Measurements from ENCODE around the gene UBLCP1.
"Not testable (repeated sequence)": the region's sequence is repeated elsewhere in the genome, so short reads cannot be mapped to it uniquely, and the experiment has no call there.

UBLCP1 gene

DNA sequence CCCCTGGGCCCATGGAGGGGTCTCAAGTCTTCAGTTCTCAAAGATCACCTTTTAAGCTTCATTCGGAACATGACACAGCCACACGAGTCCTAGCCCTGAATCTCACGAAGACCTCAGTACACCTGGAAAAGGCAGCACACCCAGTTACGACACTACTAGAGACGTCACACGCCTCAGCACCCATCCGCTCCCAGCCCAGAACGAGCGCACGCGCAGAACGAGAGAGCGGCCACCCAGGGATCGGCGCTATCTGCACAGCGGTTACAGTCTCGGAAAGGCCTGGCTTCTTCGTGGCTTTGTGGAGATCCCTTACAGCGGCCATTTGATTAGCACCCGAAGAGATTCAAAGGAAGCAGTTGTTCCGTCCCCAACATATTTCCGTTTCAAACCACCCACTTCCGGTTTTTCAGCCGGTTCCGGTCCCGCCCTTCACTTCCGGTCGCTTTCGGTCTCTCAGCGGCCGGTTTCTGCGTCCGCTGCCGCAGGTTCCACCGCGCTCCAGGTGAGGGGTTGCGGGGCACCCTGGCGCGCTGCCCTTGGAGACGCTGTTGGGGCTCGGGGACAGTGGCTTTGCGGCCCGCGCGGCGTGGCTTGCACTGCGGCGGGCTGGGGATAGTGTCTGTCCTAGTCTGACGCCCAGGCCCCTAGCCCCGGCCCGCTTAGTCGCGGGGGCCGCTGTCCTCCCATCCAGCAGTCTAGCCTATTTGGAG lies at the start of gene UBLCP1:
Gene UBLCP1 (plus strand): TSS at position 432 of the 710 bp plus-strand sequence. CDS start 5,626 bp downstream, outside the sequence.
- DNase-seq (ENCODE audit: extremely low read depth in 1 of 2, low read depth in 1 of 2): peak; percentile 50 to 56

GRCh38 chr5:159214486-159215271 lies 48.4 kb upstream of the UBLCP1 start:
- DNase-seq (ENCODE audit: extremely low read depth in 1 of 2, low read depth in 1 of 2): no peak

- DNase-seq (ENCODE audit: extremely low read depth in 1 of 2, low read depth in 1 of 2): no peak
Measured at GRCh38 chr5:159215886-159216285, 47.2 kb upstream of the UBLCP1 start.

GRCh38 chr5:159216454-159216853 lies 46.6 kb upstream of the UBLCP1 start:
- DNase-seq (ENCODE audit: extremely low read depth in 1 of 2, low read depth in 1 of 2): no peak

DNA sequence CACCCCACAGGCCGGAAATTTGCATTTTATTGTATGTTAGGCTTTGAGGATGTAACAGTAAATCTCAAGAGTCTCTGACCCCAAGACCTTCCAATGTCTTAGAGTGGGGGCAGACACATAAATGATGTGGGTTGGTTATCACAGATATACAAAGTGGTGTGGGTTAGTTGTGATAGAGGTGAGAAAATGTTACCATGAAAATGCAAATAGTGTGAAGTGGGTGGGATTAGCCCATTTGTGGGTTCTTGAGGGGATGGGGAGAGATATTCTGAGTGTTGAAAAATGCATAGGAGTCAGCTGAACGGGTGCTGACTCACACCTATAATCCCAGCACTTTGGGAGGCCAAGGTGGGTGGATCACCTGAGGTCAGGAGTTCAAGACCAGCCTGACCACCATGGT lies 45.9 kb upstream of the UBLCP1 start:
- DNase-seq (ENCODE audit: extremely low read depth in 1 of 2, low read depth in 1 of 2): no peak

GRCh38 chr5:159218595-159219023 lies 44.5 kb upstream of the UBLCP1 start:
- DNase-seq (ENCODE audit: extremely low read depth in 1 of 2, low read depth in 1 of 2): no peak

DNA sequence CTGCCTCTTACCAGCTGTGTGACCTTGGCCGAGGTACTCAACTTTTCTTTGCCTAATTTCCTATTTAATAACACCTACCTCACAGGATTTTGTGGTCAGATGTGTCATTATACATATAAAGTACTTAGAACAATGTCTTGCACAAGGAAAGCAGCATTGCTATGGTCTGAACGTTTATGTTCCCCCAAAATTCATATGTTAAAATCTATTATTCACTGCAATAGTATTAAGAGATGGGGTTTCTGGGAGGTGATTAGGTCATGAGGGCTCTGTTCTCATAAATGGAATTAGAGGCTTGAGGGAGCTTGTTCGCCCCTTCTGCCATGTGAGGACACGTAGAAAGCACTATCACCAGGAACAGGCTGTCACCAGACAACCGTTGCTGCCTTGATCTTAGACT lies 42.9 kb upstream of the UBLCP1 start:
- DNase-seq (ENCODE audit: extremely low read depth in 1 of 2, low read depth in 1 of 2): no peak

GRCh38 chr5:159223469-159223868 lies 39.6 kb upstream of the UBLCP1 start:
- DNase-seq (ENCODE audit: extremely low read depth in 1 of 2, low read depth in 1 of 2): no peak

GRCh38 chr5:159224471-159224870 lies 38.6 kb upstream of the UBLCP1 start:
- DNase-seq (ENCODE audit: extremely low read depth in 1 of 2, low read depth in 1 of 2): no peak

GRCh38 chr5:159226451-159226850 lies 36.6 kb upstream of the UBLCP1 start:
- no peak for DNase-seq (ENCODE audit: extremely low read depth in 1 of 2, low read depth in 1 of 2)

DNA sequence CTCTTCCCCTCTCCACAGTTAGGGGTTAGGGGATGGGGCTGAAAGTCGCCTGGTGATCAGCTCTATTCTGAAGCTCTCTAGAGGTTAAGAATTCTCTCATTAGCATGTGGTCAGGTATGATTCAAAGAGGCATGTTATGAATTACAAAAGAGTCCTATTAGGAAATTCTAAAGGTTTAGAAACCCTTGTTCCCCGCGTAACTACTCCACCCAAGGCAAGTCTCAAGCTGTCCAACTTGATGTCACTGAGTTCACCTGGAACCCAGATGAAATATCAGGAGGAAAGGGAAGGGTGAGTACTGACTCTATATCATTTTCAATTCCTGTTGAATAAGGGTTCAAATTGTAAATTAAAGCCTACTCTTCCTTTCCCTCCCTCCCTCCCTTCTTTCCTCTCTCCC lies 35.6 kb upstream of the UBLCP1 start:
- no peak for DNase-seq (ENCODE audit: extremely low read depth in 1 of 2, low read depth in 1 of 2)

GRCh38 chr5:159228097-159228496 lies 35.0 kb upstream of the UBLCP1 start:
- not testable (repeated sequence) for DNase-seq (ENCODE audit: extremely low read depth in 1 of 2, low read depth in 1 of 2)

- DNase-seq (ENCODE audit: extremely low read depth in 1 of 2, low read depth in 1 of 2): no peak
Measured at GRCh38 chr5:159230657-159231056, 32.4 kb upstream of the UBLCP1 start.

- DNase-seq (ENCODE audit: extremely low read depth in 1 of 2, low read depth in 1 of 2): no peak
Measured at GRCh38 chr5:159231167-159231566, 31.9 kb upstream of the UBLCP1 start.

GRCh38 chr5:159235871-159236520 lies 27.1 kb upstream of the UBLCP1 start:
- not testable (repeated sequence) for DNase-seq (ENCODE audit: extremely low read depth in 1 of 2, low read depth in 1 of 2)

GRCh38 chr5:159240301-159240870 lies 22.7 kb upstream of the UBLCP1 start:
- DNase-seq (ENCODE audit: extremely low read depth in 1 of 2, low read depth in 1 of 2): no peak

GRCh38 chr5:159241946-159242552 lies 21.0 kb upstream of the UBLCP1 start:
- DNase-seq (ENCODE audit: extremely low read depth in 1 of 2, low read depth in 1 of 2): no peak

GRCh38 chr5:159242656-159243055 lies 20.4 kb upstream of the UBLCP1 start:
- no peak for DNase-seq (ENCODE audit: extremely low read depth in 1 of 2, low read depth in 1 of 2)

DNA sequence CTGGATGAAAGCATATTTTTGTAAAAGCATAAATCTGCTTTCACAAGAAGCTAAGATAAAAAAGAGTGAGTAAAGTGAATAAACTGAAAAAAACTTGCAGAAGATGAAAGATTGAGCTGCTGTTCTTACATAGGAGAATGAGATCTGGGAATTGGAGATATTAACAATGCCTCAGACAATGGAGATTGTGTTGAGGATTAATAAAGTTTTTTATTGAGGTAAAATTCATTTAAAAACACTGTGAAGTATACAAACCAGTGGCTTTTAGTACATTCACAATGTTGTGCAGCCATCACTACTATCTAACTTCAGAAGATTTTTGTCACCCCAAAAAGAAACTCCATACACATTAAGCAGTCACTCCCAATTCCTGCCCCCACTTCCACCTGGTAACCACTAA lies 19.7 kb upstream of the UBLCP1 start:
- no peak for DNase-seq (ENCODE audit: extremely low read depth in 1 of 2, low read depth in 1 of 2)

GRCh38 chr5:159244163-159244562 lies 18.9 kb upstream of the UBLCP1 start:
- no peak for DNase-seq (ENCODE audit: extremely low read depth in 1 of 2, low read depth in 1 of 2)

DNA sequence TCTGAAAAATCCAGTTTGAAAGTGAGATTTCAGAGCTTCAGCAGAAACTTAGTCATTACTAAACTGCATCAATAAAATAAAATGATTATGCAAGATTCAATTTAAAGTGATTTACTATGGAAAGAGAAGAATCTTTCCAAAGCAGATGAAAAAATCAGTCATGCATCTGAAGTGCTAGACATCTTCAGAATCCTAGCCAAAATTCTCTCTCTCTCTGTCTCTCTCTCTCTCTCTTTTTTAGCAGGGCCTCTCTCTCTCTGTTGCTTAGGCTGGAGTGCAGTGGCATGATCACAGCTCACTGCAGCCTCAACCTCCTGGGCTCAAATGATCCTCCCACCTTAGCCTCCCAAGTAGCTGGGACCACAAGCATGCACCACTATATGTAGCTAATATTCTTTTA lies 18.2 kb upstream of the UBLCP1 start:
- no peak for DNase-seq (ENCODE audit: extremely low read depth in 1 of 2, low read depth in 1 of 2)

Measured in activated CD8-positive, alpha-beta memory T cell treated with anti-CD3 and anti-CD28 coated beads for 1 hour (primary cell).